GM23248 (cell line): ENCODE results near the gene IBA57. TPM values are rescaled to one million over a fixed set of nuclear protein-coding genes. Genes with fewer than 3 reads are reported as not detected.

Experiments used
- DNase-seq: peaks from one replicate; pipeline ENCODE4 v3.0.0-alpha.2; 2015
- H2AFZ ChIP-seq: fragments of 200-600 bp; sonication (generic); 2 replicates; pipeline ENCODE4 v1.6.1; 2016; ENCODE audit warnings: antibody characterized with exemption
- H3F3A ChIP-seq: fragments of 200-600 bp; sonication (generic); 2 replicates; pipeline ENCODE4 v1.6.1; 2016; ENCODE audit warnings: mild to moderate bottlenecking, antibody characterized with exemption, mixed run types; ENCODE audit not compliant: insufficient read depth
- H3K27ac ChIP-seq: fragments of 200-600 bp; sonication (generic); 2 replicates; pipeline ENCODE4 v1.5.1; 2016; ENCODE audit warnings: mild to moderate bottlenecking
- H3K27me3 ChIP-seq: fragments of 200-600 bp; sonication (generic); replicated peaks from 2 replicates; pipeline ENCODE4 v1.6.1; 2016; ENCODE audit warnings: mild to moderate bottlenecking; ENCODE audit not compliant: insufficient read depth
- H3K36me3 ChIP-seq: fragments of 200-600 bp; sonication (generic); 2 replicates; pipeline ENCODE4 v1.6.1; 2016; ENCODE audit warnings: low read depth, mild to moderate bottlenecking
- H3K4me1 ChIP-seq: fragments of 200-600 bp; sonication (generic); 2 replicates; pipeline ENCODE4 v1.6.1; 2016; ENCODE audit warnings: mild to moderate bottlenecking; ENCODE audit not compliant: insufficient read depth
- H3K4me2 ChIP-seq: fragments of 200-600 bp; sonication (generic); one replicate; pipeline ENCODE4 v1.6.1; 2016; ENCODE audit warnings: mild to moderate bottlenecking; ENCODE audit not compliant: unreplicated experiment
- H3K4me3 ChIP-seq: fragments of 200-600 bp; sonication (generic); 2 replicates; pipeline ENCODE4 v1.5.1; 2016; ENCODE audit warnings: mild to moderate bottlenecking
- H3K79me2 ChIP-seq: fragments of 200-600 bp; sonication (generic); 2 replicates; pipeline ENCODE4 v1.6.1; 2016; ENCODE audit warnings: mild to moderate bottlenecking; ENCODE audit not compliant: insufficient read depth
- H3K9ac ChIP-seq: fragments of 200-600 bp; sonication (generic); 2 replicates; pipeline ENCODE4 v1.6.1; 2016; ENCODE audit warnings: mild to moderate bottlenecking
- H3K9me2 ChIP-seq: fragments of 200-600 bp; sonication (generic); 2 replicates; pipeline ENCODE4 v1.6.1; 2016; ENCODE audit warnings: mixed run types, mild to moderate bottlenecking, moderate library complexity; ENCODE audit not compliant: insufficient read depth
- H3K9me3 ChIP-seq: fragments of 200-600 bp; sonication (generic); one replicate; pipeline ENCODE4 v1.6.1; 2017; ENCODE audit warnings: low read depth
- H4K20me1 ChIP-seq: fragments of 200-600 bp; sonication (generic); 2 replicates; pipeline ENCODE4 v1.6.0; 2016; ENCODE audit not compliant: insufficient read depth
- EZH2 ChIP-seq: fragments of 200-600 bp; sonication (generic); IDR thresholded peaks from 2 replicates; pipeline ENCODE4 v1.6.1; 2018; ENCODE audit warnings: antibody characterized with exemption, mild to moderate bottlenecking; ENCODE audit not compliant: insufficient read depth, poor library complexity, severe bottlenecking
- EZH2phosphoT487 ChIP-seq: fragments of 200-600 bp; sonication (generic); IDR thresholded peaks from 2 replicates; pipeline ENCODE4 v1.6.1; 2018; ENCODE audit warnings: antibody characterized with exemption, moderate library complexity, mild to moderate bottlenecking, low read depth; ENCODE audit not compliant: insufficient read depth
- WGBS, 2 experiments: methylation state at CpG; one replicate each; pipeline ENCODE4 v1.1.6; 2015 to 2017; ENCODE audit warnings: low lambda C conversion rate in 2 of 2, low coverage in 1 of 2; ENCODE audit errors: missing lambda C conversion rate in 2 of 2; 5-methylcytosine and 5-hydroxymethylcytosine counted together
- in situ Hi-C: fragments of 300-500 bp; cut with MboI; formaldehyde crosslinking; loops from 2 replicates; pipeline ENCODE4 v1.15.0; 2020
- polyA plus RNA-seq: library from polyadenylated mRNA; unstranded; fragments of >200 nt; fragmentation: Nextera tagmentation; extraction: Ambion mirVana; gene quantifications from 2 replicates; pipeline ENCODE4 v1.2.1, GENCODE V29; 2016
- total RNA-seq: library from RNA; depleted of rRNA; stranded (reverse); fragments of >200 nt; shearing (Covaris generic); gene quantifications from 2 replicates; pipeline ENCODE4 v1.2.3, GENCODE V29; 2014

The IBA57 gene
- total and polyA plus RNA-seq, 2 experiments from 2014 or later = 2.0 to 2.9 TPM

- 50% methylated on average over 10 to 11 of the region's 11 CpGs for WGBS, 2 experiments
- peak overlapping the region; percentile 93 for H3K27ac ChIP-seq
- no peaks in the 10 kb centered on the region for H3F3A ChIP-seq
- in situ Hi-C loops = no loop called here
- H3K27me3 ChIP-seq = no peaks in the 10 kb centered on the region
- peak overlapping the region; percentile 89 for H3K4me2 ChIP-seq
- peaks cover 24% of the 10 kb centered on the region; the same call in 1 of the 2 replicates for H4K20me1 ChIP-seq
- H3K9me3 ChIP-seq = no peaks in the 10 kb centered on the region
- peak overlapping the region; percentile 96; the same call in 1 of the 2 replicates for H3K9ac ChIP-seq
- peak overlapping the region; percentile 91; the same call in 1 of the 2 replicates for H3K4me3 ChIP-seq
- H2AFZ ChIP-seq = no peak overlapping the region
- H3K79me2 ChIP-seq = peaks cover 73% of the 10 kb centered on the region
- H3K9me2 ChIP-seq = no peaks in the 10 kb centered on the region
- TF ChIP-seq EZH2 (no peak), EZH2phosphoT487 (no peak)
- DNase-seq = no peak
- H3K4me1 ChIP-seq = peaks cover 19% of the 10 kb centered on the region
- H3K36me3 ChIP-seq = no peaks in the 10 kb centered on the region
These were observed 22.9 kb upstream of the IBA57 start for GRCh38 chr1:228142701-228143136.

DNA sequence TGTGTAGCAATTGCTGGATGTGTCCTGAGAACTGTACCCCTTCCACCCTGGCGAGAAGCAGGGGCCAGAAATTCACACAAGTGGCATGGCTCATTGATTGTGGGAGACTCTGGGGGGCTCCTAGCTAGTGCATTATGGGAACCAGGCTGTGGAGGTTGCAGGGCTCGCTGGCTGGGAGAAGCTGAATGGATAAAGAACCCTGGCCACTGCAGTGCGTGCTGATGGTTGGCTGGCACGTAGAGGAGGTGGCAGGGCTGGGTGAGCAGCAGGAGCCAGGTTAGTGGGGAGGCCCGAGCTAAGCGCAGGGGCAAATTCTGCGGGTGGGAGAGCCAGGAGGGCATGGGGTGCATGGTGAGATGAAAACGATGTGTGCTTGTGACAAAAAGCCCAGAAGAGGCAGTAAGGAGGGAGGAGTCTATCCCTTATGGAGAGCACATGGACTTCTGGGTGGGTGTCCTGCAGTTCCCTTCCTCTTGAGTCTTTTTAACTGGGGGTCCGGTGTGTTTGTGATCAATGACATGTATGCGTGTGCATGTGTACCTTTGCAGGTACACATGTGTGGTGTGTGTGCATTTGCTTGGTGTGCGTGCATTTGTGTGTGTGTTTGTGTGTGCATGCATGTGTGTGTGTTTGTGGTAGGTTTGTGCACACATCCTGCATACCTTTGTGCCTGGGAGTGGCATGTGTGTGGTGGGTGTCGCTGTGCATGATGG is 22.0 kb upstream of the IBA57 start:
- no peaks in the 10 kb centered on the region for H3K9me2 ChIP-seq
- H2AFZ ChIP-seq = no peak overlapping the region
- H4K20me1 ChIP-seq = peaks cover 24% of the 10 kb centered on the region; the same call in 1 of the 2 replicates
- no peak for DNase-seq
- no peaks in the 10 kb centered on the region for H3F3A ChIP-seq
- 75% methylated on average over 12 of the region's 12 CpGs for WGBS, 2 experiments
- peaks cover 19% of the 10 kb centered on the region for H3K4me1 ChIP-seq
- H3K27me3 ChIP-seq = no peaks in the 10 kb centered on the region
- peaks cover 82% of the 10 kb centered on the region for H3K79me2 ChIP-seq
- H3K9ac ChIP-seq = peak overlapping the region; percentile 96
- no peaks in the 10 kb centered on the region for H3K36me3 ChIP-seq
- no peak overlapping the region for H3K4me2 ChIP-seq
- H3K27ac ChIP-seq = 0 out of 2 replicates have a peak overlapping the region, but pooled peaks have one; percentile 93
- in situ Hi-C loops = no loop called here
- TF ChIP-seq EZH2 (no peak), EZH2phosphoT487 (no peak)
- H3K9me3 ChIP-seq = no peaks in the 10 kb centered on the region
- peak overlapping the region; percentile 19; the same call in 1 of the 2 replicates for H3K4me3 ChIP-seq

GRCh38 chr1:228144193-228144992 is 21.2 kb upstream of the IBA57 start:
- H3K9me2 ChIP-seq = no peaks in the 10 kb centered on the region
- no peaks in the 10 kb centered on the region for H3K36me3 ChIP-seq
- 87 to 91% methylated on average over 16 of the region's 16 CpGs for WGBS, 2 experiments
- in situ Hi-C loops = no loop called here
- no peak overlapping the region for H3K4me3 ChIP-seq
- no peaks in the 10 kb centered on the region for H3F3A ChIP-seq
- TF ChIP-seq EZH2 (no peak), EZH2phosphoT487 (no peak)
- no peaks in the 10 kb centered on the region for H3K9me3 ChIP-seq
- H3K27ac ChIP-seq = no peak overlapping the region
- H3K4me2 ChIP-seq = no peak overlapping the region
- H3K27me3 ChIP-seq = no peaks in the 10 kb centered on the region
- peaks cover 89% of the 10 kb centered on the region for H3K79me2 ChIP-seq
- no peak overlapping the region for H3K9ac ChIP-seq
- no peak overlapping the region for H2AFZ ChIP-seq
- peaks cover 24% of the 10 kb centered on the region; the same call in 1 of the 2 replicates for H4K20me1 ChIP-seq
- no peak for DNase-seq
- H3K4me1 ChIP-seq = peaks cover 25% of the 10 kb centered on the region

GRCh38 chr1:228144993-228145343 is 20.6 kb upstream of the IBA57 start:
- Histone ChIP-seq H3K4me3 (no peak overlapping the region), H2AFZ (no peak overlapping the region), H3K4me1 (peaks cover 29% of the 10 kb centered on the region), H3K9me2 (no peaks in the 10 kb centered on the region), H3K79me2 (peaks cover 95% of the 10 kb centered on the region), H3F3A (no peaks in the 10 kb centered on the region), H3K36me3 (no peaks in the 10 kb centered on the region), H3K4me2 (no peak overlapping the region), H4K20me1 (peaks cover 24% of the 10 kb centered on the region; the same call in 1 of the 2 replicates), H3K9me3 (no peaks in the 10 kb centered on the region), H3K9ac (no peak overlapping the region), H3K27me3 (no peaks in the 10 kb centered on the region), H3K27ac (no peak overlapping the region)
- no peak for TF ChIP-seq EZH2phosphoT487
- no peak for TF ChIP-seq EZH2
- WGBS, 2 experiments = 74 to 79% methylated on average over 8 of the region's 8 CpGs
- no peak for DNase-seq
- in situ Hi-C loops = no loop called here
